Measurements from ENCODE around the gene HNRNPU. TPM values are rescaled to one million over a fixed set of nuclear protein-coding genes. Genes with fewer than 3 reads are reported as not detected.

HNRNPU gene
- total RNA-seq, 3 donors from 2014 or later: 381 to 500 (median 416) TPM

GRCh38 chr1:244802556-244803239, 61.6 kb downstream of the HNRNPU start:
- no peaks in the 10 kb centered on the region for H3K27me3 ChIP-seq
- no peaks in the 10 kb centered on the region for H3K4me1 ChIP-seq
- H3K4me3 ChIP-seq: no peak overlapping the region
- no peak overlapping the region for H3K27ac ChIP-seq
- DNase-seq (ENCODE audit: low spot score in 2 of 2): peak in 1 of 2 donors; percentile 20
- H3K36me3 ChIP-seq: no peaks in the 10 kb centered on the region
- intact Hi-C loops (cut with DNase I; ENCODE audit: low total_unique reads): no loop called here
- no peaks in the 10 kb centered on the region for H3K9me3 ChIP-seq
- TF ChIP-seq POLR2A (IDR thresholded peaks at IDR 0.05): no peak
- no peak for TF ChIP-seq CTCF (IDR thresholded peaks at IDR 0.05)
- TF ChIP-seq POLR2AphosphoS5 (IDR thresholded peaks at IDR 0.05): no peak

DNA sequence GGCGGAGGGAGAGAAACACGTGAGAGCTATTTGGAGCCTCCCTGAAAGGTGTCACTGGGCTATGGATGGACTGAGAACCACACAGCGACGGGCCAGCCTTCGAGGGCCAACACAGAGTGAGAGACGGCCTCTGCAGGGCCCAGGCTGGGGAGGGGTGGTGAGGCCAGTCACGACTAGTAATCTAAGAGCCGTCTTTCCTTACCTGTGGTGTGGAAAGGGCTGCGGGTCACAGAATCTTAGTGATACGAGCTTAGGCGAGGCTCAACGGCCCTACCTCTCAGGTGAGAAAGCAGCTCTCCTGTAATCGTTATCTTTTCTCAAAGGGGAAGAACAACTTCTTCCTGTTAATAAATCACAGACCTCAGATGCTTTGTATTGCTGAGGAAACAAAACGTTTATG, 62.3 kb downstream of the HNRNPU start:
- TF ChIP-seq POLR2AphosphoS5 (IDR thresholded peaks at IDR 0.05) (no peak), POLR2A (IDR thresholded peaks at IDR 0.05) (no peak), CTCF (IDR thresholded peaks at IDR 0.05) (no peak)
- DNase-seq (ENCODE audit: low spot score in 2 of 2): peak in 1 of 2 donors; percentile 10
- H3K27me3 ChIP-seq: no peaks in the 10 kb centered on the region
- H3K4me3 ChIP-seq: no peak overlapping the region
- H3K27ac ChIP-seq: no peak overlapping the region
- no peaks in the 10 kb centered on the region for H3K4me1 ChIP-seq
- no peaks in the 10 kb centered on the region for H3K9me3 ChIP-seq
- intact Hi-C loops (cut with DNase I; ENCODE audit: low total_unique reads): no loop called here
- no peaks in the 10 kb centered on the region for H3K36me3 ChIP-seq

GRCh38 chr1:244801246-244801645, 63.1 kb downstream of the HNRNPU start:
- Histone ChIP-seq H3K4me1 (no peaks in the 10 kb centered on the region), H3K27me3 (no peaks in the 10 kb centered on the region), H3K4me3 (no peak overlapping the region), H3K27ac (no peak overlapping the region), H3K9me3 (no peaks in the 10 kb centered on the region), H3K36me3 (no peaks in the 10 kb centered on the region)
- intact Hi-C loops (cut with DNase I; ENCODE audit: low total_unique reads): loop anchor here (2.0 kb wide), 1 partner anchor 202 kb away; no protein-coding TSS in a partner anchor
- DNase-seq (ENCODE audit: low spot score in 2 of 2): peak in 1 of 2 donors; percentile 28
- TF ChIP-seq POLR2AphosphoS5 (IDR thresholded peaks at IDR 0.05): no peak
- peak; percentile 25 to 52 (median 26) for TF ChIP-seq CTCF (IDR thresholded peaks at IDR 0.05)

- Histone ChIP-seq H3K36me3 (no peaks in the 10 kb centered on the region), H3K27ac (no peak overlapping the region), H3K4me3 (no peak overlapping the region), H3K27me3 (no peaks in the 10 kb centered on the region), H3K9me3 (no peaks in the 10 kb centered on the region), H3K4me1 (no peaks in the 10 kb centered on the region)
- no peak for TF ChIP-seq CTCF (IDR thresholded peaks at IDR 0.05)
- intact Hi-C loops (cut with DNase I; ENCODE audit: low total_unique reads): loop anchor here (2.0 kb wide), 1 partner anchor 202 kb away; no protein-coding TSS in a partner anchor
- DNase-seq (ENCODE audit: low spot score in 2 of 2): no peak
Observed at GRCh38 chr1:244800821-244801220, 63.5 kb downstream of the HNRNPU start.

Other genes with a start within 250 kb of the HNRNPU start
- 10 to 100 TPM; 27.5 to 36.3 (median 31.1) TPM for gene DESI2, start 211.4 kb downstream of the HNRNPU start, total RNA-seq
- 10 to 100 TPM; 31.4 to 42.6 (median 35.7) TPM for gene COX20, start 28.9 kb downstream of the HNRNPU start, total RNA-seq

All from breast epithelium (tissue), 4 donors.